ENCODE data around the gene PTPRN2. TPM values are rescaled to one million over a fixed set of nuclear protein-coding genes. Genes with fewer than 3 reads are reported as not detected.

Gene PTPRN2
- total RNA-seq, 2 experiments from 2014 or later: 4.7 to 4.8 TPM

GRCh38 chr7:158241919-158242318, 345.7 kb downstream of the PTPRN2 start:
- H3K4me3 Mint-ChIP-seq: no peak overlapping the region
- H3K27me3 Mint-ChIP-seq: no peaks in the 10 kb centered on the region
- H3K4me1 Mint-ChIP-seq: no peaks in the 10 kb centered on the region
- CTCF ChIA-PET: no interaction called here
- no peak for DNase-seq
- no peaks in the 10 kb centered on the region for H3K36me3 Mint-ChIP-seq (ENCODE audit: low read depth)
- POLR2A ChIA-PET: no interaction called here
- no peak overlapping the region for H3K27ac Mint-ChIP-seq
- H3K9me3 Mint-ChIP-seq: peaks cover 6% of the 10 kb centered on the region

- H3K36me3 Mint-ChIP-seq (ENCODE audit: low read depth): no peaks in the 10 kb centered on the region
- no peaks in the 10 kb centered on the region for H3K27me3 Mint-ChIP-seq
- no peak overlapping the region for H3K27ac Mint-ChIP-seq
- ChIA-PET POLR2A (no interaction called here), CTCF (no interaction called here)
- no peak overlapping the region for H3K4me3 Mint-ChIP-seq
- no peak for DNase-seq
- no peaks in the 10 kb centered on the region for H3K4me1 Mint-ChIP-seq
- peaks cover 3% of the 10 kb centered on the region for H3K9me3 Mint-ChIP-seq
Measured at GRCh38 chr7:158240801-158241200, 346.8 kb downstream of the PTPRN2 start.

GRCh38 chr7:158239290-158239981, 348.2 kb downstream of the PTPRN2 start:
- POLR2A ChIA-PET: no interaction called here
- Mint-ChIP-seq H3K4me1 (no peaks in the 10 kb centered on the region), H3K36me3 (ENCODE audit: low read depth) (no peaks in the 10 kb centered on the region), H3K27ac (no peak overlapping the region), H3K4me3 (no peak overlapping the region), H3K27me3 (no peaks in the 10 kb centered on the region), H3K9me3 (peaks cover 8% of the 10 kb centered on the region)
- DNase-seq: no peak
- CTCF ChIA-PET: no interaction called here

- peaks cover 8% of the 10 kb centered on the region for H3K9me3 Mint-ChIP-seq
- no peaks in the 10 kb centered on the region for H3K36me3 Mint-ChIP-seq (ENCODE audit: low read depth)
- ChIA-PET CTCF (no interaction called here), POLR2A (no interaction called here)
- DNase-seq: no peak
- H3K27me3 Mint-ChIP-seq: no peaks in the 10 kb centered on the region
- H3K4me1 Mint-ChIP-seq: no peaks in the 10 kb centered on the region
- H3K4me3 Mint-ChIP-seq: no peak overlapping the region
- no peak overlapping the region for H3K27ac Mint-ChIP-seq
Measured at GRCh38 chr7:158238616-158239289, 348.9 kb downstream of the PTPRN2 start.

GRCh38 chr7:158237672-158238335, 349.8 kb downstream of the PTPRN2 start:
- Mint-ChIP-seq H3K4me3 (no peak overlapping the region), H3K4me1 (no peaks in the 10 kb centered on the region), H3K27me3 (no peaks in the 10 kb centered on the region), H3K36me3 (ENCODE audit: low read depth) (no peaks in the 10 kb centered on the region), H3K9me3 (peaks cover 8% of the 10 kb centered on the region), H3K27ac (no peak overlapping the region)
- CTCF ChIA-PET: no interaction called here
- POLR2A ChIA-PET: no interaction called here
- DNase-seq: no peak

- no peak for DNase-seq
- CTCF ChIA-PET: no interaction called here
- no peaks in the 10 kb centered on the region for H3K36me3 Mint-ChIP-seq (ENCODE audit: low read depth)
- no peaks in the 10 kb centered on the region for H3K4me1 Mint-ChIP-seq
- H3K4me3 Mint-ChIP-seq: no peak overlapping the region
- peaks cover 8% of the 10 kb centered on the region for H3K9me3 Mint-ChIP-seq
- POLR2A ChIA-PET: no interaction called here
- H3K27ac Mint-ChIP-seq: no peak overlapping the region
- no peaks in the 10 kb centered on the region for H3K27me3 Mint-ChIP-seq
Measured at GRCh38 chr7:158236400-158236799, 351.2 kb downstream of the PTPRN2 start.

GRCh38 chr7:158235862-158236261, 351.8 kb downstream of the PTPRN2 start:
- DNase-seq: no peak
- Mint-ChIP-seq H3K9me3 (peaks cover 8% of the 10 kb centered on the region), H3K36me3 (ENCODE audit: low read depth) (no peaks in the 10 kb centered on the region), H3K4me3 (no peak overlapping the region), H3K27me3 (no peaks in the 10 kb centered on the region), H3K27ac (no peak overlapping the region), H3K4me1 (no peaks in the 10 kb centered on the region)
- CTCF ChIA-PET: no interaction called here
- POLR2A ChIA-PET: no interaction called here

GRCh38 chr7:158229945-158230344, 357.7 kb downstream of the PTPRN2 start:
- Mint-ChIP-seq H3K9me3 (peaks cover 15% of the 10 kb centered on the region), H3K36me3 (ENCODE audit: low read depth) (no peaks in the 10 kb centered on the region), H3K4me1 (no peaks in the 10 kb centered on the region), H3K27ac (no peak overlapping the region), H3K4me3 (no peak overlapping the region), H3K27me3 (no peaks in the 10 kb centered on the region)
- ChIA-PET CTCF (no interaction called here), POLR2A (no interaction called here)
- no peak for DNase-seq

GRCh38 chr7:158228986-158229385, 358.6 kb downstream of the PTPRN2 start:
- CTCF ChIA-PET: no interaction called here
- Mint-ChIP-seq H3K4me1 (no peaks in the 10 kb centered on the region), H3K9me3 (peaks cover 15% of the 10 kb centered on the region), H3K4me3 (no peak overlapping the region), H3K27ac (no peak overlapping the region), H3K27me3 (no peaks in the 10 kb centered on the region), H3K36me3 (ENCODE audit: low read depth) (no peaks in the 10 kb centered on the region)
- no peak for DNase-seq
- POLR2A ChIA-PET: no interaction called here

GRCh38 chr7:158228131-158228530, 359.5 kb downstream of the PTPRN2 start:
- H3K27me3 Mint-ChIP-seq: no peaks in the 10 kb centered on the region
- POLR2A ChIA-PET: no interaction called here
- DNase-seq: no peak
- no peaks in the 10 kb centered on the region for H3K4me1 Mint-ChIP-seq
- H3K27ac Mint-ChIP-seq: no peak overlapping the region
- H3K36me3 Mint-ChIP-seq (ENCODE audit: low read depth): no peaks in the 10 kb centered on the region
- CTCF ChIA-PET: no interaction called here
- no peak overlapping the region for H3K4me3 Mint-ChIP-seq
- H3K9me3 Mint-ChIP-seq: peaks cover 15% of the 10 kb centered on the region

- Mint-ChIP-seq H3K9me3 (peaks cover 15% of the 10 kb centered on the region), H3K36me3 (ENCODE audit: low read depth) (no peaks in the 10 kb centered on the region), H3K27ac (no peak overlapping the region), H3K4me1 (no peaks in the 10 kb centered on the region), H3K4me3 (no peak overlapping the region), H3K27me3 (no peaks in the 10 kb centered on the region)
- ChIA-PET CTCF (no interaction called here), POLR2A (no interaction called here)
- no peak for DNase-seq
Measured at GRCh38 chr7:158227258-158227984, 360.2 kb downstream of the PTPRN2 start.

- POLR2A ChIA-PET: no interaction called here
- no peak for DNase-seq
- H3K27me3 Mint-ChIP-seq: no peaks in the 10 kb centered on the region
- CTCF ChIA-PET: no interaction called here
- H3K4me3 Mint-ChIP-seq: no peak overlapping the region
- H3K9me3 Mint-ChIP-seq: peaks cover 4% of the 10 kb centered on the region
- H3K27ac Mint-ChIP-seq: no peak overlapping the region
- no peaks in the 10 kb centered on the region for H3K36me3 Mint-ChIP-seq (ENCODE audit: low read depth)
- H3K4me1 Mint-ChIP-seq: no peaks in the 10 kb centered on the region
Measured at GRCh38 chr7:158216198-158216597, 371.4 kb downstream of the PTPRN2 start.

- no peak overlapping the region for H3K4me3 Mint-ChIP-seq
- no peak overlapping the region for H3K27ac Mint-ChIP-seq
- H3K36me3 Mint-ChIP-seq (ENCODE audit: low read depth): no peaks in the 10 kb centered on the region
- no peaks in the 10 kb centered on the region for H3K4me1 Mint-ChIP-seq
- no peak for DNase-seq
- ChIA-PET POLR2A (no interaction called here), CTCF (no interaction called here)
- H3K27me3 Mint-ChIP-seq: no peaks in the 10 kb centered on the region
- peaks cover 8% of the 10 kb centered on the region for H3K9me3 Mint-ChIP-seq
Measured at GRCh38 chr7:158209435-158209834, 378.2 kb downstream of the PTPRN2 start.
